Breast epithelium (tissue), 4 donors: ENCODE data around the gene TESMIN. TPM values are rescaled to one million over a fixed set of nuclear protein-coding genes. Genes with fewer than 3 reads are reported as not detected.

Experiments used
- DNase-seq, 2 donors: peaks; one replicate each; pipeline ENCODE4 v3.0.0-alpha.2; 2019; ENCODE audit warnings: low spot score in 2 of 2
- H3K27ac ChIP-seq, 2 donors: fragments of 200-600 bp; sonication (generic) in 1 of 2; one replicate each; pipeline ENCODE4 v1.5.1; 2016 to 2019; ENCODE audit warnings: mild to moderate bottlenecking in 1 of 2
- H3K27me3 ChIP-seq, 2 donors: fragments of 200-600 bp; sonication (generic) in 1 of 2; one replicate each; pipeline versions ENCODE4 v1.5.1 to v1.6.0; 2017 to 2019; ENCODE audit warnings: control low read depth in 1 of 2, mild to moderate bottlenecking in 1 of 2
- H3K36me3 ChIP-seq: fragments of 200-600 bp; one replicate; pipeline ENCODE4 v1.5.1; 2019
- H3K4me1 ChIP-seq, 2 donors: fragments of 200-600 bp; sonication (generic); one replicate each; pipeline ENCODE4 v1.5.1; 2016 to 2019; ENCODE audit warnings: control low read depth in 1 of 2
- H3K4me3 ChIP-seq, 3 donors: fragments of 200-600 bp; sonication (generic); 1 replicate in 2 of 3; 2 replicates in 1 of 3; pipeline ENCODE4 v1.5.1; 2016 to 2019; ENCODE audit warnings: mild to moderate bottlenecking in 3 of 3, moderate library complexity in 2 of 3
- H3K9me3 ChIP-seq, 2 donors: fragments of 200-600 bp; sonication (generic) in 1 of 2; one replicate each; pipeline ENCODE4 v1.5.1; 2016 to 2019; ENCODE audit warnings: control low read depth in 1 of 2
- POLR2A ChIP-seq: fragments of 450-650 bp; IDR thresholded peaks from one replicate; pipeline ENCODE4 v1.6.1; 2016; ENCODE audit warnings: antibody characterized with exemption, mild to moderate bottlenecking, moderate library complexity
- POLR2AphosphoS5 ChIP-seq, 3 donors: sonication (generic); formaldehyde crosslinking; IDR thresholded peaks; one replicate each; pipeline ENCODE4 v1.6.1; 2017; ENCODE audit warnings: antibody characterized with exemption in 3 of 3
- intact Hi-C: fragments of 100-400 bp; cut with DNase I; formaldehyde crosslinking; loops from one replicate; pipeline ENCODE4 v1.15.1; 2023; ENCODE audit warnings: low total_unique reads
- total RNA-seq, 3 donors: library from RNA; depleted of rRNA; stranded (reverse); fragments of >200 nt; gene quantifications; one replicate each; pipeline ENCODE4 v1.1.0, GENCODE V29; 2016
- TF ChIP-seq, protein P1 (sequence below), 3 donors: fragments of 450-650 bp; IDR thresholded peaks; one replicate each; pipeline ENCODE4 v1.5.1; 2016 to 2017; ENCODE audit warnings: antibody characterized with exemption in 3 of 3, mild to moderate bottlenecking in 3 of 3, moderate library complexity in 3 of 3

The TESMIN gene, protein sequence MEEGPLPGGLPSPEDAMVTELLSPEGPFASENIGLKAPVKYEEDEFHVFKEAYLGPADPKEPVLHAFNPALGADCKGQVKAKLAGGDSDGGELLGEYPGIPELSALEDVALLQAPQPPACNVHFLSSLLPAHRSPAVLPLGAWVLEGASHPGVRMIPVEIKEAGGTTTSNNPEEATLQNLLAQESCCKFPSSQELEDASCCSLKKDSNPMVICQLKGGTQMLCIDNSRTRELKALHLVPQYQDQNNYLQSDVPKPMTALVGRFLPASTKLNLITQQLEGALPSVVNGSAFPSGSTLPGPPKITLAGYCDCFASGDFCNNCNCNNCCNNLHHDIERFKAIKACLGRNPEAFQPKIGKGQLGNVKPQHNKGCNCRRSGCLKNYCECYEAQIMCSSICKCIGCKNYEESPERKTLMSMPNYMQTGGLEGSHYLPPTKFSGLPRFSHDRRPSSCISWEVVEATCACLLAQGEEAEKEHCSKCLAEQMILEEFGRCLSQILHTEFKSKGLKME
- total RNA-seq, result 1 to 10 TPM in 2 of 3 donors, under 1 TPM in 1; 0.48 to 9.8 (median 6.9) TPM

GRCh38 chr11:68751331-68751856 lies at the start of gene TESMIN:
TSS of gene TESMIN (minus strand) at chr11:68751520. CDS start at chr11:68750660, 860 bp downstream.
- intact Hi-C loops, result no loop called here
- DNase-seq, result peak; percentile 85 to 96
- TF ChIP-seq POLR2AphosphoS5 (IDR thresholded peaks at IDR 0.05), result peak in 2 of 3 donors; percentile 20 to 22
- no peak for TF ChIP-seq POLR2A
- TF ChIP-seq, protein P1, sequence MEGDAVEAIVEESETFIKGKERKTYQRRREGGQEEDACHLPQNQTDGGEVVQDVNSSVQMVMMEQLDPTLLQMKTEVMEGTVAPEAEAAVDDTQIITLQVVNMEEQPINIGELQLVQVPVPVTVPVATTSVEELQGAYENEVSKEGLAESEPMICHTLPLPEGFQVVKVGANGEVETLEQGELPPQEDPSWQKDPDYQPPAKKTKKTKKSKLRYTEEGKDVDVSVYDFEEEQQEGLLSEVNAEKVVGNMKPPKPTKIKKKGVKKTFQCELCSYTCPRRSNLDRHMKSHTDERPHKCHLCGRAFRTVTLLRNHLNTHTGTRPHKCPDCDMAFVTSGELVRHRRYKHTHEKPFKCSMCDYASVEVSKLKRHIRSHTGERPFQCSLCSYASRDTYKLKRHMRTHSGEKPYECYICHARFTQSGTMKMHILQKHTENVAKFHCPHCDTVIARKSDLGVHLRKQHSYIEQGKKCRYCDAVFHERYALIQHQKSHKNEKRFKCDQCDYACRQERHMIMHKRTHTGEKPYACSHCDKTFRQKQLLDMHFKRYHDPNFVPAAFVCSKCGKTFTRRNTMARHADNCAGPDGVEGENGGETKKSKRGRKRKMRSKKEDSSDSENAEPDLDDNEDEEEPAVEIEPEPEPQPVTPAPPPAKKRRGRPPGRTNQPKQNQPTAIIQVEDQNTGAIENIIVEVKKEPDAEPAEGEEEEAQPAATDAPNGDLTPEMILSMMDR (IDR thresholded peaks at IDR 0.05), result no peak
- Histone ChIP-seq H3K27ac (peak within 1 kb of the TSS; percentile 74 to 83), H3K27me3 (no peaks in the 10 kb centered on the region), H3K36me3 (no peaks in the 10 kb centered on the region), H3K4me3 (peak within 1 kb of the TSS; percentile 19 to 68 (median 65)), H3K4me1 (no peaks in the 10 kb centered on the region), H3K9me3 (no peaks in the 10 kb centered on the region)

DNA sequence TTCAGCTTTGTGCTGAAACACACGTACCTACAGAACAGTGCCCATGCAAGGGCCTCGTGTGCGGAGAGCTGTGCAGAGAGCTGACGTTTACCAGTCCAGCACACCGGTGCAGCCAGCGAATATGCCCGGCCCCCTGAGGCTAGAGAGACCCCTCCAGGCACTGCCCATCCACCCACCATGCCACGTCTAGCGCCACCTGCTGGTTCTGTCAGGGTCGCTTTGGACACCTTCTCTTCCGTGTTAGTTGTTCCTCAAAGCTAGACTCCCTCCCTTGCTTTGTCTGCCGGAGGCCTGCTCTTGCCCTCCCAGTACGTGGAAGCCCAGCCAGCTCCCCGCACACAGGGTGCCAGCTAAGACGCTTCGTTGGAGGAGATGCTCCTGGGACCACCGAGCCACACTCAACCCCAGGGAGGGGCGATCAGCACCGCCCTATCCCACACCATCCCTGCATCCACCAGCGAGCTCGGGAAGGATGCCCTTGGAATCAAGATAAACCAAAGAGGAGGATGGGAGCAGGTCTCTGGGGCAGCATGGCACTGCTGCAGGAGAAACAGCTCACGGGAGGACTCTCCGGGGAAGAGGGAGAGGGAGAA lies 47.0 kb upstream of the TESMIN start:
- Histone ChIP-seq H3K4me3 (no peak overlapping the region), H3K4me1 (no peaks in the 10 kb centered on the region), H3K27ac (no peak overlapping the region), H3K36me3 (no peaks in the 10 kb centered on the region), H3K27me3 (no peaks in the 10 kb centered on the region), H3K9me3 (no peaks in the 10 kb centered on the region)
- no peak for TF ChIP-seq POLR2A
- TF ChIP-seq, protein P1 (IDR thresholded peaks at IDR 0.05), result peak in 2 of 3 donors; percentile 25 to 30
- no peak for DNase-seq
- intact Hi-C loops, result no loop called here

DNA sequence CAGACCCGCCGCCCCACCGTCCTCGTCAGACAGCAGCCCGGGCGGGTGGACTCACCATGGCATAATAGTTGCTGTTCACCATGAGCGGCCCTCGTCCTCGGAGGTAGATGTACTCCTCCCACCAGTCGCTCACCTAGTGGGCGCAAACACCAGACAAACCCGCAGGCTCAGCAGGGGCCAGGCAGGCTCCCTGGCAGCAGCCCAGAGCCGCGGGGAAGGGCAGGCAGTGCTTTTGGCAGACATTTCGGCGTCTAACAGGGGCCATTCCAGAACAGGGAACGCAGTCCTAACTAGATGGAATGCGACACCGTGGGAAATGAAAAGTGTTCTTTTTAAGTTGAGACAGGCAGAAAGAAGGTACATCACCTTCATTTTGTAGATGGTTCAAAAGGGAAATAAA lies 45.5 kb upstream of the TESMIN start:
- no peak for DNase-seq
- H3K27ac ChIP-seq, result no peak overlapping the region
- intact Hi-C loops, result no loop called here

GRCh38 chr11:68792400-68792966 lies 41.2 kb upstream of the TESMIN start:
- Histone ChIP-seq H3K4me1 (no peaks in the 10 kb centered on the region), H3K36me3 (no peaks in the 10 kb centered on the region), H3K27ac (no peak overlapping the region), H3K27me3 (no peaks in the 10 kb centered on the region), H3K4me3 (no peak overlapping the region), H3K9me3 (no peaks in the 10 kb centered on the region)
- intact Hi-C loops, result no loop called here
- no peak for DNase-seq
- TF ChIP-seq POLR2A (no peak), POLR2AphosphoS5 (IDR thresholded peaks at IDR 0.05) (no peak)
- TF ChIP-seq, protein P1 (IDR thresholded peaks at IDR 0.05), result no peak

More for the DNA sequence above, 45.5 kb upstream of the TESMIN start:
- no peaks in the 10 kb centered on the region for H3K4me1 ChIP-seq
- H3K4me3 ChIP-seq, result no peak overlapping the region
- H3K27me3 ChIP-seq, result no peaks in the 10 kb centered on the region
- TF ChIP-seq, protein P1 (IDR thresholded peaks at IDR 0.05), result no peak
- no peak for TF ChIP-seq POLR2AphosphoS5 (IDR thresholded peaks at IDR 0.05)
- no peak for TF ChIP-seq POLR2A
- H3K9me3 ChIP-seq, result no peaks in the 10 kb centered on the region
- H3K36me3 ChIP-seq, result no peaks in the 10 kb centered on the region
